ENCODE measurements around the gene TMEM40.
"Not testable (repeated sequence)": the region's sequence is repeated elsewhere in the genome, so short reads cannot be mapped to it uniquely, and the experiment has no call there.

The TMEM40 gene

GRCh38 chr3:12710062-12710461, 49.0 kb downstream of the TMEM40 start:
- no peak for DNase-seq

GRCh38 chr3:12709334-12709733, 49.7 kb downstream of the TMEM40 start:
- no peak for DNase-seq

GRCh38 chr3:12708584-12709192, 50.4 kb downstream of the TMEM40 start:
- DNase-seq: no peak

GRCh38 chr3:12707449-12707848, 51.6 kb downstream of the TMEM40 start:
- DNase-seq: peak; percentile 54

GRCh38 chr3:12706504-12707253, 52.4 kb downstream of the TMEM40 start:
- DNase-seq: peak; percentile 70

GRCh38 chr3:12705981-12706380, 53.1 kb downstream of the TMEM40 start:
- DNase-seq: no peak

GRCh38 chr3:12705374-12705926, 53.6 kb downstream of the TMEM40 start:
- DNase-seq: no peak

- DNase-seq: no peak
These were observed 56.6 kb downstream of the TMEM40 start for GRCh38 chr3:12702501-12702900.

- DNase-seq: not testable (repeated sequence)
These were observed 57.5 kb downstream of the TMEM40 start for GRCh38 chr3:12701601-12702000.

- DNase-seq: no peak
These were observed 58.3 kb downstream of the TMEM40 start for GRCh38 chr3:12700800-12701199.

- DNase-seq: no peak
These were observed 63.1 kb downstream of the TMEM40 start for GRCh38 chr3:12695916-12696315.

- no peak for DNase-seq
These were observed 63.9 kb downstream of the TMEM40 start for GRCh38 chr3:12695112-12695511.

GRCh38 chr3:12692444-12692843, 66.6 kb downstream of the TMEM40 start:
- DNase-seq: no peak

GRCh38 chr3:12689997-12690711, 68.9 kb downstream of the TMEM40 start:
- no peak for DNase-seq

GRCh38 chr3:12687948-12688347, 71.1 kb downstream of the TMEM40 start:
- peak; percentile 12 for DNase-seq

GRCh38 chr3:12686096-12686495, 73.0 kb downstream of the TMEM40 start:
- DNase-seq: no peak

Data from MV-4-11 (cell line).